SW480 (cell line): ENCODE measurements around the gene OLFML3.
A peak's percentile ranks its signal among the peaks of the same experiment; 100 is the strongest.
"Not testable (repeated sequence)": the region's sequence is repeated elsewhere in the genome, so short reads cannot be mapped to it uniquely, and the experiment has no call there.

Source experiments
- DNase-seq: peaks from one replicate; pipeline ENCODE4 v3.0.0-alpha.2; 2016; ENCODE audit warnings: low spot score

The OLFML3 gene

DNA sequence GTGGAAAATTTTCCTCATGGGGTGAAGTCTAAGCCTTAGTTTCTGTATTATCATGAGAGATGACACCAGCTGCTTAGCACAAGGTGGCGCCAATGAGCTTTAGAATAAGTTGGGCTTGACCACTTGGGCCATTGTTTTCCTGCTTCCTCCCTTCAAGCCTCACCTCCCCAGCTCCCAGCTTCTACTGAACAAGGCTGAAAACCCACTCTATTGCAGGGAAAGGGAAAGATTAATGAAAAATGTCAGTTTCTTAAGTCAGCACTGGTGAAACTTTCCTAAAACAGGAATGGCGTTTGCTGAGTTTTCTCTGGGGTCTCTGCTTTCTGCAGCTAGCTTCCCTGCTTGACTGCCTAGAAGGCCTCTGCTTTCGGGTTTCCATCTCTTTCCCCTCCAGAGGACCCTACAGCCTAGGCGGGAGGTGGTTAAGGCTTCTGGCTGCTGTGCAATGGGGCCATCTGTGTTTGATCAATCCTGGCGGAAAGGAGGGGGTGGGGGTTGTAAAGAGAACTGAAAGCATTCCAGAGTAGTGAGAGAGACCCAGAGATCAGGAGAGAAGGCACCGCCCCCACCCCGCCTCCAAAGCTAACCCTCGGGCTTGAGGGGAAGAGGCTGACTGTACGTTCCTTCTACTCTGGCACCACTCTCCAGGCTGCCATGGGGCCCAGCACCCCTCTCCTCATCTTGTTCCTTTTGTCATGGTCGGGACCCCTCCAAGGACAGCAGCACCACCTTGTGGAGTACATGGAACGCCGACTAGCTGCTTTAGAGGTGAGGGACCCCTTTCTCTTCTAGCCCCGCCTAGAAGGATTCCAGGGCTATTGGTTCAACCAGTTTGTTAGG, at the start of gene OLFML3:
Gene OLFML3 (plus strand): TSS at position 612 of the 840 bp plus-strand sequence. CDS start 43 bp downstream, at position 655.
- DNase-seq, result peak; percentile 74

- DNase-seq, result no peak
Measured at GRCh38 chr1:113929750-113930498, 49.4 kb upstream of the OLFML3 start.

GRCh38 chr1:113930499-113931161, 48.6 kb upstream of the OLFML3 start:
- DNase-seq, result peak; percentile 39

DNA sequence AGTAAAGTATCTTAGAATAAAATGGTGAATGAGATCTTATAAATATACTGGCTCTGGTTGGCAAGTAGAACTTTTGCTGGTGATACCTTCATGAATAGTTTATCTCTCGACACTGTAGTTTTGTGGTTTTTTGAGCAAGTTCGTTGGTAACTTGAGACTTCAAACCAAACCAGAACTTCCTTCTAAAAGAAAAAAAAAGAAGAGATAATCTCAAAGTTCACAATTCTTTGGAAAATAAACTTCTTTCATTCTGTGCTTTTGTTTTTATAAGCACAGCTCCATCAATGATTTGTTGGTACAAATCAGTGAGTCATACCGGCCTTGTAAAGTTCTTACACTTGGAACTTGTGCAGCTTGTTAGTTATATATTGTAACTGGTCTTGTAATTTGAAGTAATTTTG, 47.8 kb upstream of the OLFML3 start:
- no peak for DNase-seq

DNA sequence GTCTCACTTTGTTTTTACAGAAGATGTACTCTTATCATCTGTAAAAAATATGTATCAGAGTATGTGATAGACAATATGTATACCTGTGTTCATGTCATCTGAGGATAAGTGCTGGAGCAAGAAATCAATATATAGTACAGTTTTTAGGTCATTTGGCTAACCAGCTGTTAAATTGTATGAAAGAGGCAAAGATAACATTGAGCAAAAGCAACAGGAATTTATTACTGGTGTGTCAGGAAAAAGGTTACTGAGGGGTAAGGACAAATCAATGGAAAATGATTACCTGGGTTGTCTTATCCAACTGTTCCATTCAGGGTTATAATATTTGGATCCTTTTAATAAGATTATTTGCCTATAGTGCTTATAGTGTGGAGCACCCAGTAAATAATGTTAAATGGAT, 45.3 kb upstream of the OLFML3 start:
- no peak for DNase-seq

- no peak for DNase-seq
Measured at GRCh38 chr1:113934511-113935055, 44.7 kb upstream of the OLFML3 start.

- DNase-seq, result no peak
Measured at GRCh38 chr1:113935176-113935575, 44.1 kb upstream of the OLFML3 start.

DNA sequence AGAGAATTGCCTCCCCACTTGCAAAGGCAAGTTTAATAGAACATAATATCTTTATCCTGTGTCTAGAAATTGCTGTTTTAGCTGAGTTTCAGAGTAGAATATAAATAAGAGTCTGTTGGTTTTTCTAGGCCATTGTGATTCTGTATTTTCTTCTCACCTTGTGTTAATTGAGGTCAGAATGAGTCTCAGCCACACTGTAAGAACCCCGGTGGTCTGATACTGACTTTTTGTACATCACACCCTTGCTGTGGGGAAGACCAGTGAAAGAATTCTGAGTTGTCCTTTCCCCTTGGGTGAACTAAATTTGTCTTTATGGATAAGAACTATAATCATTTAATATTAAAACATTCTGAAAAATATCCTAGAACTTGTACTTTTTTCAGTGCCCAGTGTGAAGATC, 43.3 kb upstream of the OLFML3 start:
- no peak for DNase-seq

DNA sequence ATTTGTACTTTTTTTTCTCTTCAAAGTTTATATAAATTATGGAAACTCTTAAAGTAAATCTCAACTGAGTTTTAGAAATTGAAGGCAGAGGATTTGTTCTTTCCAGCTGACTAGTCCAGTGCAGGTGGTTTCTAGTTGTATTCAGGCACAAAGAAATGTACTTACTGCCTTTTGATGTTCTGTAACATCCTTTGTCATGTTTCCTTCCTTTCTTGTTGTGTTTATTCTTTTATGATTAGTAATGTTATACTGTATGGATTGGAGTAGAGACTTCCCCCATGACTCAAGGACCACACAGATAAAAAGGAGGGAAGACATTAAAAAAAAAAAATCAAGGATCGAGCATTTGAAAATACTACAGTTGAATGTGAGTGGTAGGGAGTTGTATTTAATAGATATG, 42.1 kb upstream of the OLFML3 start:
- no peak for DNase-seq

DNA sequence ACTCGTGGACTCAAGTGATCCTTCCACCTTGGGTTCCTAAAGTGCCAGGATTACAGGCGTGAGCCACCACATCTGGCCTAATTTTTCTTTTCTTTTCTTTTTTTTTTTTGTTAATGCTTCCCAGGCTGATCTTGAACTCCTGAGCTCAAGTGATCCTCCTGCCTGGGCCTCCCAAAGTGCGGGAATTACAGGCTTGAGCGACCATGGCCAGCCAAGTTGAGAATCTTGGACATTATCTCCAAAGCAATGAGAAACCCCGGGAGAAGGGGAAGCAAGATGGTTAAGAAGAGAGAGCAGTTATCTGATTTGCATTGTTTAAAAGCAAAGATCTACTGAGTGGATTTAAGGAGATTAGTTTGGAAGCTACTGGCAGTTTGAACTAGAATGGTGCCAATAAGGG, 41.1 kb upstream of the OLFML3 start:
- no peak for DNase-seq

GRCh38 chr1:113940365-113941244, 38.7 kb upstream of the OLFML3 start:
- no peak for DNase-seq

DNA sequence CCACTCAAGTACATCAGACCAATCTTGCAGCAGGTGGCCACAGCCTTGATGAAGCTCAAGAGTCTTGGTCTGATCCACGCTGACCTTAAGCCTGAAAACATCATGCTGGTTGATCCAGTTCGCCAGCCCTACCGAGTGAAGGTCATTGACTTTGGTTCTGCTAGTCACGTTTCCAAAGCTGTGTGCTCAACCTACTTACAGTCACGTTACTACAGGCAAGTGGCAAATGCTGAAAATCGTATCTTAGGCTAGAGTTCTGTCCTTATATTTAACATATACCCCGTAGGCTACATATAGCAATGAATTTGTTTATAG, 38.1 kb upstream of the OLFML3 start:
- DNase-seq, result no peak

DNA sequence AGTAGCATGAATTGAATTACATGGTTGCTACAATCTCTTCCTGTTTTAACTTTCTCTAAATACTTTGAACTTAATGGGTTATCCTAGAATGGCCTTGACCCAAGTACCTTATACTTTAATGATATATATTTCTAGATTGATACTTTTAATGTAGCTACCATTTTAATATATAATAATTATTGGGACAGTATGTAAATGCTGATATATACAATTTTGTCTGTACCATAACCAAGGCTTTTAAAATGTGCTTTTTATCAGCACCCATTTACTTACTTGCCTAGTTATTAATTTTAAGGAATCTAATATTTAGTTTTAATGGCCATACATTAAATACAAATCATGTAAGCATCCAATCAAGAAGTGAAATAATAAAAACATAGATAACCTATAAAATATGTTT, 36.7 kb upstream of the OLFML3 start:
- no peak for DNase-seq

DNA sequence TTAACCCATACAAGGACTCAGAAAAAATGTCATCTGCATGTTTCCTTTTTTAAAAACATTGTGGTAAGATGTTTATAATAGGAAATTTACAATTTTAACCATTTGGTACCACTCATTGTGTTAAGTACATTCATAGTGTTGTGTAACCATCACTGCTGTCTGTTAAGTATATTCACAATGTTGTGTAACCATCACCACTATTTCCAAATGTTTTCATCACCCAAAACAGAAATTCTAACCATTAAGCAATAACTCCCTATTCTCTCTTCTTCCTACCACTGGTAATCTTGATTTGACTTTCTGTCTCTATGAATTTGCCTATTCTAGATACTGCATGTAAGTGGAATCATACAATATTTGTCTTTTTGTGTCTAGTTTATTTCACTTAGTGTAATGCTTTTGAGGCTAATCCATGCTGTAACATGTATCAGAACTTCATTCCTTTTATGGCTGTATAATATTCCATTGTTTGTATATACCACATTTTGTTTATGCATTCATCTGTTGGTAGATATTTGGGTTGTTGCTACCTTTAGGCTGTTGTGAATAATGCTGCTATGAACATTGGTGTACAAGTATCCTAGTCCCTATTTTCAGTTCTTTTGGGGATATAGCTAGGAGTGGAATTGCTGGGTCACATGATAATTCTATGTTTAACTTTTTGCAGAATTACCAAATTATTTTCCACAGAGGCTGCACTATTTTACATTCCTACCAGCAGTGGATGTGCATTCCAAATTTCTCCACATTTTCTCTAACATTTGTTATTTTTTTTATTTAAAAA, 36.1 kb upstream of the OLFML3 start:
- no peak for DNase-seq

GRCh38 chr1:113945329-113945728, 33.9 kb upstream of the OLFML3 start:
- no peak for DNase-seq

GRCh38 chr1:113946112-113946511, 33.2 kb upstream of the OLFML3 start:
- DNase-seq, result no peak

GRCh38 chr1:113946678-113947387, 32.4 kb upstream of the OLFML3 start:
- no peak for DNase-seq

- no peak for DNase-seq
Measured at GRCh38 chr1:113947388-113948107, 31.7 kb upstream of the OLFML3 start.

GRCh38 chr1:113948151-113948550, 31.1 kb upstream of the OLFML3 start:
- not testable (repeated sequence) for DNase-seq

GRCh38 chr1:113949007-113949406, 30.3 kb upstream of the OLFML3 start:
- no peak for DNase-seq
